KOPT-K1 (cell line): Measurements from ENCODE around the gene AFF3.
"Not testable (repeated sequence)": the region's sequence is repeated elsewhere in the genome, so short reads cannot be mapped to it uniquely, and the experiment has no call there.

Source experiments
- H3K27ac ChIP-seq: fragments of 200-600 bp; sonication (generic); 2 replicates; pipeline ENCODE4 v1.5.1; 2016; ENCODE audit warnings: antibody characterized with exemption, mild to moderate bottlenecking, low read depth, low read length; ENCODE audit not compliant: poor library complexity, severe bottlenecking
- H3K36me3 ChIP-seq: fragments of 200-600 bp; sonication (generic); 2 replicates; pipeline ENCODE4 v1.5.1; 2017; ENCODE audit warnings: antibody characterized with exemption, mild to moderate bottlenecking, low read length, moderate library complexity; ENCODE audit not compliant: insufficient read depth
- H3K9me3 ChIP-seq: fragments of 200-600 bp; sonication (generic); 2 replicates; pipeline ENCODE4 v1.5.1; 2017; ENCODE audit warnings: antibody characterized with exemption, low read length, mild to moderate bottlenecking; ENCODE audit not compliant: insufficient read depth, poor library complexity, severe bottlenecking

AFF3 gene

GRCh38 chr2:99956232-99957030, 186.0 kb downstream of the AFF3 start:
- no peak overlapping the region for H3K27ac ChIP-seq
- H3K9me3 ChIP-seq = no peaks in the 10 kb centered on the region
- H3K36me3 ChIP-seq = 0 out of 2 replicates have a peak, but pooled peaks cover 8% of the 10 kb centered on the region

- Histone ChIP-seq H3K36me3 (0 out of 2 replicates have a peak, but pooled peaks cover 8% of the 10 kb centered on the region), H3K9me3 (no peaks in the 10 kb centered on the region), H3K27ac (no peak overlapping the region)
These were observed 188.6 kb downstream of the AFF3 start for GRCh38 chr2:99953750-99954149.

GRCh38 chr2:99949963-99950362, 192.4 kb downstream of the AFF3 start:
- no peaks in the 10 kb centered on the region for H3K36me3 ChIP-seq
- no peaks in the 10 kb centered on the region for H3K9me3 ChIP-seq
- H3K27ac ChIP-seq = no peak overlapping the region

- no peak overlapping the region for H3K27ac ChIP-seq
- no peaks in the 10 kb centered on the region for H3K9me3 ChIP-seq
- H3K36me3 ChIP-seq = no peaks in the 10 kb centered on the region
These were observed 192.9 kb downstream of the AFF3 start for GRCh38 chr2:99949530-99949929.

GRCh38 chr2:99948010-99948409, 194.4 kb downstream of the AFF3 start:
- Histone ChIP-seq H3K27ac (no peak overlapping the region), H3K9me3 (no peaks in the 10 kb centered on the region), H3K36me3 (no peaks in the 10 kb centered on the region)

GRCh38 chr2:99947366-99947765, 195.0 kb downstream of the AFF3 start:
- not testable (repeated sequence) for H3K36me3 ChIP-seq, H3K27ac ChIP-seq, H3K9me3 ChIP-seq

GRCh38 chr2:99944019-99944418, 198.4 kb downstream of the AFF3 start:
- Histone ChIP-seq H3K27ac (no peak overlapping the region), H3K9me3 (no peaks in the 10 kb centered on the region), H3K36me3 (no peaks in the 10 kb centered on the region)

- Histone ChIP-seq H3K36me3 (no peaks in the 10 kb centered on the region), H3K9me3 (no peaks in the 10 kb centered on the region)
These were observed 199.6 kb downstream of the AFF3 start for GRCh38 chr2:99942561-99943347.

GRCh38 chr2:99940963-99941362, 201.4 kb downstream of the AFF3 start:
- Histone ChIP-seq H3K27ac (no peak overlapping the region), H3K9me3 (no peaks in the 10 kb centered on the region), H3K36me3 (no peaks in the 10 kb centered on the region)

More at GRCh38 chr2:99942561-99943347, 199.6 kb downstream of the AFF3 start:
- H3K27ac ChIP-seq = no peak overlapping the region

GRCh38 chr2:99939135-99939534, 203.3 kb downstream of the AFF3 start:
- Histone ChIP-seq H3K9me3 (no peaks in the 10 kb centered on the region), H3K27ac (no peak overlapping the region), H3K36me3 (peaks cover 3% of the 10 kb centered on the region; the same call in 1 of the 2 replicates)

GRCh38 chr2:99938250-99938649, 204.1 kb downstream of the AFF3 start:
- H3K36me3 ChIP-seq = peaks cover 8% of the 10 kb centered on the region; the same call in 1 of the 2 replicates
- H3K27ac ChIP-seq = no peak overlapping the region
- no peaks in the 10 kb centered on the region for H3K9me3 ChIP-seq

- H3K36me3 ChIP-seq = peaks cover 8% of the 10 kb centered on the region; the same call in 1 of the 2 replicates
These were observed 206.3 kb downstream of the AFF3 start for GRCh38 chr2:99936065-99936464.

GRCh38 chr2:99935662-99936061, 206.7 kb downstream of the AFF3 start:
- H3K36me3 ChIP-seq = peaks cover 8% of the 10 kb centered on the region; the same call in 1 of the 2 replicates
- no peaks in the 10 kb centered on the region for H3K9me3 ChIP-seq
- H3K27ac ChIP-seq = no peak overlapping the region

More at GRCh38 chr2:99936065-99936464, 206.3 kb downstream of the AFF3 start:
- Histone ChIP-seq H3K27ac (no peak overlapping the region), H3K9me3 (no peaks in the 10 kb centered on the region)

GRCh38 chr2:99933894-99934650, 208.3 kb downstream of the AFF3 start:
- Histone ChIP-seq H3K36me3 (peaks cover 8% of the 10 kb centered on the region; the same call in 1 of the 2 replicates), H3K27ac (no peak overlapping the region)

GRCh38 chr2:99933491-99933890, 208.9 kb downstream of the AFF3 start:
- not testable (repeated sequence) for H3K9me3 ChIP-seq, H3K27ac ChIP-seq, H3K36me3 ChIP-seq

More at GRCh38 chr2:99933894-99934650, 208.3 kb downstream of the AFF3 start:
- no peaks in the 10 kb centered on the region for H3K9me3 ChIP-seq
